Endothelial cell of umbilical vein (primary cell): ENCODE data around the gene GABPB2. TPM values are rescaled to one million over a fixed set of nuclear protein-coding genes. Genes with fewer than 3 reads are reported as not detected.

ENCODE experiments used
- BruUV-seq: library from RNA; stranded (reverse); fragments of 400-500 nt; replicated peaks from 2 replicates; lab custom pipeline; 2021; lab: Mats Ljungman, UMichigan
- CTCF ChIA-PET: fragments of 300-600, 350-600 bp; sonication (Branson Sonifier 250); formaldehyde crosslinking; loops from one replicate; lab custom pipeline; 2021; ENCODE audit warnings: antibody characterized with exemption, inconsistent platforms; lab: Charles Lee
- POLR2A ChIA-PET: fragments of 300-600, 350-600 bp; sonication (Branson Sonifier 250); formaldehyde crosslinking; loops from one replicate; lab custom pipeline; 2021; ENCODE audit warnings: antibody characterized with exemption, inconsistent platforms; lab: Charles Lee
- DNase-seq: peaks from one replicate; pipeline ENCODE4 v3.0.0-alpha.2; 2011; ENCODE audit warnings: low read depth, low spot score
- FAIRE-seq: peaks from 2 replicates; lab custom pipeline; 2011; peaks lifted over from hg19 to GRCh38; lab: Jason Lieb, UNC
- H2AFZ ChIP-seq: 2 replicates; pipeline ENCODE4 v1.6.0; 2012; ENCODE audit warnings: low read depth, low read length, control low read depth, inconsistent platforms
- H3K27ac ChIP-seq: 2 replicates; pipeline ENCODE4 v1.5.1; 2011; ENCODE audit warnings: low read depth, mild to moderate bottlenecking, control low read depth, low read length, moderate library complexity; ENCODE audit not compliant: insufficient read depth
- H3K27me3 ChIP-seq, 2 experiments: 2 replicates each; pipeline versions ENCODE4 v1.6.0 to v1.6.1; 2011; ENCODE audit warnings: low read length in 2 of 2, mixed read lengths in 1 of 2; ENCODE audit not compliant: control insufficient read depth in 2 of 2, insufficient read depth in 2 of 2
- H3K36me3 ChIP-seq, 2 experiments: 2 replicates in 1 of 2; 3 replicates in 1 of 2; pipeline ENCODE4 v1.5.1; 2011; ENCODE audit warnings: low read length in 2 of 2, mild to moderate bottlenecking in 1 of 2, moderate library complexity in 1 of 2; ENCODE audit not compliant: control insufficient read depth in 2 of 2, insufficient read depth in 2 of 2; ENCODE audit errors: extremely low read depth in 1 of 2
- H3K4me1 ChIP-seq: 3 replicates; pipeline ENCODE4 v1.5.1; 2011; ENCODE audit warnings: mild to moderate bottlenecking, low read length; ENCODE audit not compliant: control insufficient read depth, insufficient read depth; ENCODE audit errors: extremely low read depth
- H3K4me2 ChIP-seq: 2 replicates; pipeline ENCODE4 v1.6.1; 2011; ENCODE audit warnings: low read length, control low read depth, mixed read lengths; ENCODE audit not compliant: insufficient read depth
- H3K4me3 ChIP-seq, 3 experiments: fragments of 200-600 bp in 1 of 3; sonication (generic), shearing (Covaris generic) in 1 of 3; replicated peaks in 1 of 3; 2 replicates each; pipeline ENCODE4 v1.5.1; 2011 to 2016; ENCODE audit warnings: control low read depth in 3 of 3, low read length in 3 of 3, mild to moderate bottlenecking in 2 of 3, inconsistent platforms in 1 of 3, low read depth in 1 of 3, moderate library complexity in 1 of 3; ENCODE audit not compliant: insufficient read depth in 1 of 3
- H3K79me2 ChIP-seq: 2 replicates; pipeline ENCODE4 v1.6.0; 2012; ENCODE audit warnings: low read length, inconsistent platforms; ENCODE audit not compliant: control insufficient read depth, insufficient read depth
- H3K9ac ChIP-seq: replicated peaks from 2 replicates; pipeline ENCODE3; 2011; ENCODE audit warnings: low read length, control low read depth; ENCODE audit not compliant: insufficient read depth; ENCODE audit errors: extremely low read depth
- H3K9me1 ChIP-seq: replicated peaks from 3 replicates; pipeline ENCODE4 v1.6.0; 2011; ENCODE audit warnings: mild to moderate bottlenecking, low read length; ENCODE audit not compliant: control insufficient read depth, insufficient read depth; ENCODE audit errors: extremely low read depth
- H3K9me3 ChIP-seq: replicated peaks from 2 replicates; pipeline ENCODE4 v1.5.1; 2012; ENCODE audit warnings: low read length, inconsistent platforms; ENCODE audit not compliant: control insufficient read depth, insufficient read depth
- H4K20me1 ChIP-seq: replicated peaks from 2 replicates; pipeline ENCODE3; 2011; ENCODE audit warnings: mild to moderate bottlenecking, low read length; ENCODE audit not compliant: control insufficient read depth, insufficient read depth; ENCODE audit errors: extremely low read depth
- EZH2 ChIP-seq: IDR thresholded peaks from 2 replicates; pipeline ENCODE4 v1.6.1; 2012; ENCODE audit warnings: borderline replicate concordance, low read depth, mild to moderate bottlenecking, moderate library complexity, low read length, inconsistent platforms; ENCODE audit not compliant: severe bottlenecking
- FOS ChIP-seq: IDR thresholded peaks from 2 replicates; pipeline ENCODE4 v1.6.1; 2011; ENCODE audit warnings: mild to moderate bottlenecking, low read length, moderate library complexity, borderline replicate concordance; ENCODE audit not compliant: insufficient read depth
- GATA2 ChIP-seq: IDR thresholded peaks from 2 replicates; pipeline ENCODE4 v1.7.0; 2011; ENCODE audit warnings: low read depth, mild to moderate bottlenecking, moderate library complexity, mixed read lengths, low read length; ENCODE audit not compliant: insufficient read length, insufficient read depth
- JUN ChIP-seq: IDR thresholded peaks from 2 replicates; pipeline ENCODE4 v1.6.1; 2011; ENCODE audit warnings: borderline replicate concordance, low read depth; ENCODE audit not compliant: insufficient read length, insufficient read depth
- MAX ChIP-seq: IDR thresholded peaks from 2 replicates; pipeline ENCODE4 v1.6.1; 2011; ENCODE audit not compliant: insufficient read depth, insufficient read length
- MYC ChIP-seq: IDR thresholded peaks from one replicate; pipeline ENCODE4 v1.6.1; 2011; ENCODE audit warnings: mild to moderate bottlenecking, low read depth, low read length
- POLR2A ChIP-seq: IDR thresholded peaks from 2 replicates; pipeline ENCODE4 v1.6.1; 2012; ENCODE audit warnings: low read depth, mild to moderate bottlenecking, control low read depth, low read length
- POLR2AphosphoS5 ChIP-seq: IDR thresholded peaks from 2 replicates; pipeline ENCODE4 v1.6.1; 2012; ENCODE audit warnings: low read depth, mild to moderate bottlenecking, control low read depth, low read length, moderate library complexity; ENCODE audit not compliant: insufficient read depth
- dilution Hi-C: fragments of 300-500 bp; cut with MboI; formaldehyde crosslinking; loops from one replicate; pipeline ENCODE4 v1.15.0; 2019; ENCODE audit warnings: low sequenced_read_pairs; ENCODE audit not compliant: extremely low pct_ligation_motif_present
- intact Hi-C: fragments of 100-400 bp; cut with micrococcal nuclease; formaldehyde crosslinking; loops from one replicate; pipeline ENCODE4 v1.10.0; 2022
- polyA plus RNA-seq, 4 experiments: library from polyadenylated mRNA; depleted of rRNA in 3 of 4; stranded (reverse) in 3 of 4; unstranded in 1 of 4; fragments of >200 nt; gene quantifications; 2 replicates each; pipeline versions ENCODE4 v1.2.1 to v1.2.3, GENCODE V29; 2011 to 2012; ENCODE audit warnings: missing spikeins in 1 of 4
- total RNA-seq: library from RNA; stranded (reverse); gene quantifications from 2 replicates; pipeline ENCODE4 v1.2.3, GENCODE V29; 2021
- TF ChIP-seq, protein P1 (sequence below), 2 donors: IDR thresholded peaks; 1 replicate in 1 of 2; 2 replicates in 1 of 2; pipeline ENCODE4 v1.5.1; 2011; ENCODE audit warnings: low read length in 2 of 2, mild to moderate bottlenecking in 2 of 2, moderate library complexity in 2 of 2, control low read depth in 1 of 2, inconsistent platforms in 1 of 2, low read depth in 1 of 2; ENCODE audit not compliant: insufficient read depth in 1 of 2; ENCODE audit errors: extremely low read depth in 1 of 2

The GABPB2 gene
- total and polyA plus RNA-seq, 2 donors (not counting 3 experiments of a cell fraction or from before 2014, with no cell fraction given), result 2.6 to 4.3 TPM

GRCh38 chr1:151143057-151143435 lies 72.5 kb downstream of the GABPB2 start:
- H3K4me1 ChIP-seq, result peaks cover 29% of the 10 kb centered on the region
- no peak overlapping the region for H3K9ac ChIP-seq
- no peaks in the 10 kb centered on the region for H3K27me3 ChIP-seq
- POLR2A ChIA-PET, result interaction anchor here (1.0 kb wide), 1 partner anchor 12 kb away, joined by 4 read pairs; no protein-coding TSS in a partner anchor
- no peak overlapping the region for H3K27ac ChIP-seq
- no peak overlapping the region for H3K4me2 ChIP-seq
- H3K9me3 ChIP-seq, result no peaks in the 10 kb centered on the region
- dilution Hi-C loops, result no loop called here
- H3K4me3 ChIP-seq, result no peak overlapping the region
- no peak for DNase-seq
- no peaks in the 10 kb centered on the region for H3K9me1 ChIP-seq
- peaks cover 2 to 26% of the 10 kb centered on the region in 2 experiments for H3K36me3 ChIP-seq
- BruUV-seq, result no TSS peak
- H4K20me1 ChIP-seq, result no peaks in the 10 kb centered on the region
- TF ChIP-seq FOS, result no peak
- TF ChIP-seq, protein P1, sequence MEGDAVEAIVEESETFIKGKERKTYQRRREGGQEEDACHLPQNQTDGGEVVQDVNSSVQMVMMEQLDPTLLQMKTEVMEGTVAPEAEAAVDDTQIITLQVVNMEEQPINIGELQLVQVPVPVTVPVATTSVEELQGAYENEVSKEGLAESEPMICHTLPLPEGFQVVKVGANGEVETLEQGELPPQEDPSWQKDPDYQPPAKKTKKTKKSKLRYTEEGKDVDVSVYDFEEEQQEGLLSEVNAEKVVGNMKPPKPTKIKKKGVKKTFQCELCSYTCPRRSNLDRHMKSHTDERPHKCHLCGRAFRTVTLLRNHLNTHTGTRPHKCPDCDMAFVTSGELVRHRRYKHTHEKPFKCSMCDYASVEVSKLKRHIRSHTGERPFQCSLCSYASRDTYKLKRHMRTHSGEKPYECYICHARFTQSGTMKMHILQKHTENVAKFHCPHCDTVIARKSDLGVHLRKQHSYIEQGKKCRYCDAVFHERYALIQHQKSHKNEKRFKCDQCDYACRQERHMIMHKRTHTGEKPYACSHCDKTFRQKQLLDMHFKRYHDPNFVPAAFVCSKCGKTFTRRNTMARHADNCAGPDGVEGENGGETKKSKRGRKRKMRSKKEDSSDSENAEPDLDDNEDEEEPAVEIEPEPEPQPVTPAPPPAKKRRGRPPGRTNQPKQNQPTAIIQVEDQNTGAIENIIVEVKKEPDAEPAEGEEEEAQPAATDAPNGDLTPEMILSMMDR (IDR thresholded peaks at IDR 0.05; ENCODE audit: extremely low read depth in 1 of 2, insufficient read depth in 1 of 2, low read depth in 1 of 2, low read length in 2 of 2), result no peak
- TF ChIP-seq JUN, result no peak
- TF ChIP-seq MYC, result no peak
- TF ChIP-seq POLR2A, result no peak
- no peak for TF ChIP-seq POLR2AphosphoS5
- no peak for TF ChIP-seq EZH2
- no peak for TF ChIP-seq MAX
- TF ChIP-seq GATA2, result no peak
- no peak overlapping the region for H2AFZ ChIP-seq
- no peaks in the 10 kb centered on the region for H3K79me2 ChIP-seq
- CTCF ChIA-PET, result interaction anchor here (0.8 to 3.2 kb wide), 6 partner anchors 12 to 84 kb away, joined by 4 to 30 read pairs (median 6); partner anchors contain the start of gene CDC42SE1
- no peak for FAIRE-seq
- intact Hi-C loops, result no loop called here
